NB4 (cell line): ENCODE measurements around the gene ZNF512.
A peak's percentile ranks its signal among the peaks of the same experiment; 100 is the strongest.
"Not testable (repeated sequence)": the region's sequence is repeated elsewhere in the genome, so short reads cannot be mapped to it uniquely, and the experiment has no call there.

Experiments
- DNase-seq: peaks from one replicate; pipeline ENCODE4 v3.0.0; 2010; ENCODE audit warnings: low read depth
- H3K4me3 ChIP-seq: one replicate; pipeline ENCODE4 v1.5.1; 2011; ENCODE audit warnings: mild to moderate bottlenecking, low read depth, low read length, moderate library complexity
- CTCF ChIP-seq: IDR thresholded peaks from one replicate; pipeline ENCODE4 v1.5.1; 2012; ENCODE audit warnings: low read depth, low read length
- MYC ChIP-seq: IDR thresholded peaks from 2 replicates; pipeline ENCODE4 v1.6.1; 2011; ENCODE audit warnings: low read depth, low read length
- POLR2A ChIP-seq: IDR thresholded peaks from 2 replicates; pipeline ENCODE4 v1.6.1; 2011; ENCODE audit warnings: mild to moderate bottlenecking; ENCODE audit not compliant: insufficient read length; ENCODE audit errors: extremely low read depth
- TF ChIP-seq, protein P1 (sequence below): IDR thresholded peaks from 2 replicates; pipeline ENCODE4 v1.6.1; 2011; ENCODE audit warnings: low read depth, low read length

Gene ZNF512

DNA sequence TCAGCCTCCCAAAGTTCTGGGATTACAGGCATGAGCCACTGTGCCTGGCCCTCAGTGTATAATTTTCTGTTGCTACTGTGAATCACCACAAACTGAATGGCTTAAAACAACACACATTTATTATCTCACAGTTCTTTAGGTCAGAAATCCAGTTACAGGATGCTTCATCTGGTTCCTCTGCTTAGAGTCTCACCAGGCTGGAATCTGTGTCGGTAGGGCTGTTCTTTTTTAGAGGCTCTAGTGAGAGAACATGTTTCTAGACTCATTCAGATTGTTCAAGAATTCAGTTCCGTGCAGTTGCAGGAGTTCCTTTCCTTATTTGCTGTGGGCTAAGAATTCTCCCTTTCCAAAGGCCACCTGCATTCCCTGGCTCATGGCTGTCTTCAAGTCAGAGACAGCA lies 23.8 kb downstream of the ZNF512 start:
- H3K4me3 ChIP-seq = no peak overlapping the region
- DNase-seq = no peak
- TF ChIP-seq CTCF = no peak
- TF ChIP-seq POLR2A = no peak
- TF ChIP-seq, protein P1, sequence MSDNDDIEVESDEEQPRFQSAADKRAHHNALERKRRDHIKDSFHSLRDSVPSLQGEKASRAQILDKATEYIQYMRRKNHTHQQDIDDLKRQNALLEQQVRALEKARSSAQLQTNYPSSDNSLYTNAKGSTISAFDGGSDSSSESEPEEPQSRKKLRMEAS = no peak
- no peak for TF ChIP-seq MYC

- no peak for DNase-seq
- TF ChIP-seq, protein P1 = no peak
- TF ChIP-seq MYC (no peak), POLR2A (no peak), CTCF (no peak)
- no peak overlapping the region for H3K4me3 ChIP-seq
Measured at GRCh38 chr2:27613985-27614384, 31.1 kb downstream of the ZNF512 start.

- no peak for TF ChIP-seq MYC
- no peak for TF ChIP-seq CTCF
- TF ChIP-seq POLR2A = no peak
- TF ChIP-seq, protein P1 = no peak
- no peak for DNase-seq
Measured at GRCh38 chr2:27615316-27615715, 32.5 kb downstream of the ZNF512 start.

GRCh38 chr2:27621524-27621923 lies 38.7 kb downstream of the ZNF512 start:
- no peak for DNase-seq
- H3K4me3 ChIP-seq = no peak overlapping the region
- TF ChIP-seq CTCF (no peak), POLR2A (no peak), MYC (no peak)
- TF ChIP-seq, protein P1 = no peak

More at GRCh38 chr2:27615316-27615715, 32.5 kb downstream of the ZNF512 start:
- no peak overlapping the region for H3K4me3 ChIP-seq

DNA sequence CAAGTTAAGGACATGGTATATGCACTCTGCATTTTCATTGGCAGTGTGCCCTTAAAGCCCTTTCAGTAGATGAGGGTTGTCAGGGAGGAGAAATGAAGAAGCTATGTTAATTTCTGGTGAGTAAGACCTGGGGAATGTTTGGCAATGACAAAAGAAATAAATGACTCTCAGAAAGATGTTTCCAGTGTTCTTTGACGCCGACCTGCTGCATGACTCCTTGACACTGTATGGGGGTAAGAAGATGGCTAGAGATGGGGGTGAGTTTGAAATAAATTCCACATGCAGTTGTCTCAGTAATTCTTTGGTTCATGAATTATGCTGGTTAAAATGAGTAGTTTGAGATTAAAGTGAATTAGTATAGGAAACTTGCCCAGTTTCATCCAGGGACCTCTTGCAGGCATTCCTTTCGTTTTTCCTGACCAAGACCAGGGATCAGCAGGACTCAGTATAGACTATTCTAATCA lies 40.1 kb downstream of the ZNF512 start:
- no peak for TF ChIP-seq POLR2A
- TF ChIP-seq MYC = no peak
- no peak for TF ChIP-seq CTCF
- TF ChIP-seq, protein P1 = no peak

DNA sequence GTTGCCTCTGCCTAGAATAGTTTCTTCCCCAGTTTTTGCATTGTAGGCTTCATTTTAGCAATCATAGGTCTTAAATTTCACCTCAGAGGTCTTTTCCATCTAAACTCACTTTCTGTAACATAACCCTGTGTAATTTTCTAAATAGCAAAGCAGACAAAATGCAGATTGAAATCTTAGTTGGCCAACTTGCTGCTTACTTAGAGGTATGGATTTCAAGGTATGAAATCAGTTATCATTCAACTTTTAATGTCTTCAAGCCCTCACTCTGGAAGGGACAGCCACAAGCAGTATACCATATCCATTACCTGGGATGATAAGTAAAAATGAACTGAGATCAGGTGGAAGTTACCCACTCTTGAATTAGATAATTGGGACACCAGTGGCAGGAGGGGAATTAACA lies 42.1 kb downstream of the ZNF512 start:
- TF ChIP-seq, protein P1 = no peak
- no peak for TF ChIP-seq MYC
- TF ChIP-seq POLR2A = no peak
- no peak for TF ChIP-seq CTCF

More for the DNA sequence above, 40.1 kb downstream of the ZNF512 start:
- no peak for DNase-seq
- H3K4me3 ChIP-seq = no peak overlapping the region

DNA sequence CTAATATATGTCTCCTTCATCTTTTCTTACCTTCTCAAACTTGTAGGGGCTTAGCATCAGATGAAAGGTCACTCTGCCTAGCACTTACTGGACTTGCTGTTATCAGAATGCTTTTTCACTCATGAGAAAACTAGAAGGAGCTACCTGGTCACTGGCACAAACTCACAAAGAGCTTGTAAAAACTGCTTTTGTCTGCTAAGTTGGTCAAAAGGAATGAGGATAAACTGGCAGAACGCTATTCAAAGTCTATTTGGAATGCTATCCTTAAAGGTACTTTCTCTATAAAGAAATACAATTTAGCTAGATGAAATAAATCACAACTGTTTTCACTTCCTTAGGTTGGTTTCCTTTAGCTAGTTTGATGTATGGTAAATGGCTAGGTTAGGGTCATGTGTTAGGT lies 43.5 kb downstream of the ZNF512 start:
- not testable (repeated sequence) for H3K4me3 ChIP-seq, DNase-seq

More for the DNA sequence above, 42.1 kb downstream of the ZNF512 start:
- no peak overlapping the region for H3K4me3 ChIP-seq
- no peak for DNase-seq

DNA sequence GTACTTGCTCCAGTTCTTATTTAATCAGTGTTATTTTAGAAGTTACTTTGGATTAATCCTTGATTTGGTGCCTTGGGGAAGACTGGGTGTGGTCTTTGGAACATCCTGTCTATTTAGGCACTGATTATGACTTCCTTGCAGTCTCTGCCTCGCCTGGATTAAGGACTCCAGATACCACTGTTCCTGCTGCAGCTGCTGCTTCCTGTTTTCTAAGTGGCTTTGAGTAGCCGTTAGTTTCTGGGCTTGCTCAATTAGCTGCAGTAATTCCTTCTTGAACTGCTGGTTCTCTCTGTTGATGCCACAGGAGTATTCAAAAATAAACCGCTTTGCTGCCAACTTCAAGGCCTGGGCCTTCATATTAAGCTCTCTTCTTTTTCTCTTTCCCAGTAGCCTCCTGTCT lies 44.1 kb downstream of the ZNF512 start:
- not testable (repeated sequence) for H3K4me3 ChIP-seq
- peak; percentile 74 for DNase-seq
